PFSK-1 (cell line): ENCODE results near the gene FRMD4A.
A peak's percentile ranks its signal among the peaks of the same experiment; 100 is the strongest.

Experiments used
- FOXP2 ChIP-seq: optimal IDR thresholded peaks from 2 replicates; pipeline ENCODE3; 2011; ENCODE audit warnings: borderline replicate concordance, control low read depth, inconsistent platforms; ENCODE audit not compliant: insufficient read depth; ENCODE audit errors: extremely low read length, extremely low read depth
- POLR2AphosphoS5 ChIP-seq: IDR thresholded peaks from 2 replicates; pipeline ENCODE4 v1.6.1; 2012; ENCODE audit warnings: low read depth, mild to moderate bottlenecking, control low read depth, low read length, moderate library complexity
- SIN3A ChIP-seq: IDR thresholded peaks from 2 replicates; pipeline ENCODE4 v1.6.1; 2012; ENCODE audit warnings: mild to moderate bottlenecking, low read length, moderate library complexity, borderline replicate concordance; ENCODE audit not compliant: insufficient read depth
- TAF1 ChIP-seq: IDR thresholded peaks from 2 replicates; pipeline ENCODE4 v1.6.1; 2012; ENCODE audit warnings: low read length, control low read depth, borderline replicate concordance; ENCODE audit not compliant: insufficient read depth
- TF ChIP-seq, protein P1 (sequence below), 2 experiments: IDR thresholded peaks; 2 replicates each; pipeline versions ENCODE4 v1.6.1 to v1.8.0; 2011 to 2012; ENCODE audit warnings: low read depth in 2 of 2, low read length in 2 of 2, control low read depth in 1 of 2, inconsistent platforms in 1 of 2, mild to moderate bottlenecking in 1 of 2, moderate library complexity in 1 of 2; ENCODE audit not compliant: insufficient read depth in 1 of 2

Gene FRMD4A

DNA sequence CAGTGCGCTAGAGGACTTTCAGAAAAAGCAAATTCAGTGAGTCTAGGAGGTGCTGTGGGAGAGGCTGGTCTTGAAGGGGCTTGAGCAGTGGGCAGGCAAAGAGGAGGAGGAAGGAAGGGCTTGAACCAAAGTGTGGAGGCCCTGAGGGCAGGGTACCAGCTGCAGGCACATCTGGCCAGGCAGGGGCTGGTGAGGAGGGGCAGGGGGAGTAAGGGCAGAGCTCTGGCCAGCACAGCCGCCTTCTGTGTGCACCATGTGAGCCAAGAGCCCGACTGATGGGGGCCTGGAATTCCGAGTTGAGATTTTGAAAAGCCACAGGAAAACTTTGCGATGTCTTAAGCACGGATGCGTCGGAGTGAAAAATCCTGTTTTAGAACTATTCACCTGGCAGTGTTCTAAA lies 669.5 kb downstream of the FRMD4A start:
- TF ChIP-seq, protein P1, sequence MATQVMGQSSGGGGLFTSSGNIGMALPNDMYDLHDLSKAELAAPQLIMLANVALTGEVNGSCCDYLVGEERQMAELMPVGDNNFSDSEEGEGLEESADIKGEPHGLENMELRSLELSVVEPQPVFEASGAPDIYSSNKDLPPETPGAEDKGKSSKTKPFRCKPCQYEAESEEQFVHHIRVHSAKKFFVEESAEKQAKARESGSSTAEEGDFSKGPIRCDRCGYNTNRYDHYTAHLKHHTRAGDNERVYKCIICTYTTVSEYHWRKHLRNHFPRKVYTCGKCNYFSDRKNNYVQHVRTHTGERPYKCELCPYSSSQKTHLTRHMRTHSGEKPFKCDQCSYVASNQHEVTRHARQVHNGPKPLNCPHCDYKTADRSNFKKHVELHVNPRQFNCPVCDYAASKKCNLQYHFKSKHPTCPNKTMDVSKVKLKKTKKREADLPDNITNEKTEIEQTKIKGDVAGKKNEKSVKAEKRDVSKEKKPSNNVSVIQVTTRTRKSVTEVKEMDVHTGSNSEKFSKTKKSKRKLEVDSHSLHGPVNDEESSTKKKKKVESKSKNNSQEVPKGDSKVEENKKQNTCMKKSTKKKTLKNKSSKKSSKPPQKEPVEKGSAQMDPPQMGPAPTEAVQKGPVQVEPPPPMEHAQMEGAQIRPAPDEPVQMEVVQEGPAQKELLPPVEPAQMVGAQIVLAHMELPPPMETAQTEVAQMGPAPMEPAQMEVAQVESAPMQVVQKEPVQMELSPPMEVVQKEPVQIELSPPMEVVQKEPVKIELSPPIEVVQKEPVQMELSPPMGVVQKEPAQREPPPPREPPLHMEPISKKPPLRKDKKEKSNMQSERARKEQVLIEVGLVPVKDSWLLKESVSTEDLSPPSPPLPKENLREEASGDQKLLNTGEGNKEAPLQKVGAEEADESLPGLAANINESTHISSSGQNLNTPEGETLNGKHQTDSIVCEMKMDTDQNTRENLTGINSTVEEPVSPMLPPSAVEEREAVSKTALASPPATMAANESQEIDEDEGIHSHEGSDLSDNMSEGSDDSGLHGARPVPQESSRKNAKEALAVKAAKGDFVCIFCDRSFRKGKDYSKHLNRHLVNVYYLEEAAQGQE (IDR thresholded peaks at IDR 0.05; ENCODE audit: insufficient read depth in 1 of 2, low read depth in 2 of 2, low read length in 2 of 2) = no peak
- TF ChIP-seq POLR2AphosphoS5 = no peak
- no peak for TF ChIP-seq TAF1
- no peak for TF ChIP-seq SIN3A
- no peak for TF ChIP-seq FOXP2

DNA sequence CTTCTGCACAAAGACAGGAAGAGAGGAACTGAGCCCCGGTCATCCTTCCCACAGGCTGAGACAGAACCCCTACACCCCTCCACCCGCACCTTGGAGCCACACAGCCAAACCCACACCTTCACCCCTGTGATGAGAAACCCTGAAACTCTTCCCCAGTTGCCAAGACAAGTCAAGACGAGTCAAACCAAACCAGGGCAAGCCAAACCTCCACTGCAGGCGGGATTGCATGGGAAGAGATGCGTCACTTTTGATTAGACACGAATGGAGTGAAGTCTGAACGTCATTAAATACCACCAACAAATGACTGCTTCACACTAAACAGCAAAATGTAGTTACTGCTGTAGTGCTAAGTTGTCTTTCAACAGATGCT lies 670.2 kb downstream of the FRMD4A start:
- TF ChIP-seq TAF1 = no peak
- TF ChIP-seq SIN3A = no peak
- TF ChIP-seq, protein P1 (IDR thresholded peaks at IDR 0.05; ENCODE audit: insufficient read depth in 1 of 2, low read depth in 2 of 2, low read length in 2 of 2) = no peak
- TF ChIP-seq POLR2AphosphoS5 = no peak
- TF ChIP-seq FOXP2 = no peak

DNA sequence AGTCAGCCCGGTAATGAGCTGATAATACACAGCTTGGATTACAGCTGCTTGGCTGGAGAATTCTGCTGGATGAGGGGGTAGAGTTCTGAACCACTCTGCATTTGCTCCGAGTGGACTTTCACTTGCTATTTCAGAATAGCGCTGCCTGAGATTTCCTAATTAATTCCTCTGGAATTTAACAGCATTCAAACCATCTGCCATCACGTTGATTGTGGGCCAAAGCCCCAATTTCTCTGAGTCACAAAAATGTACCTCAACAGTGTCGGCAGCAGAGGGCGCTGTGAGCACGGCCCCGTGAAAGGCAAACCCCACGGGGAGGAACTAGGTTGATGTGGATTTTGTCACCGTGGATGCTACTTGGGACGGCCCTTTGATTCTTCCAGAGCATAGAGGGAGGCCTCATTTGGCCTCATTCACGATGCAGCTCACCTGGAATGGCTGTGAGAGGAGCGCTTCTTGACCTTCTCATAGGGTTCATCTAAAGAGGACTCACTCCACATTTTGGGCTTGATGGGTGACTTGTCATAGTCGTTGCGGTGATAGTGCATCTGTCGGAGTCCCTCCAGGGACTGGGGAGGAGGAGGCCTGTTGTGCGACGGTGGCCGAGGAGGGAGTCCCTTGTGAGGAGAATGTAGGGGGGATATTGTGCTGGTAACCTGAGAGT lies 670.7 kb downstream of the FRMD4A start:
- TF ChIP-seq FOXP2 (no peak), POLR2AphosphoS5 (no peak)

DNA sequence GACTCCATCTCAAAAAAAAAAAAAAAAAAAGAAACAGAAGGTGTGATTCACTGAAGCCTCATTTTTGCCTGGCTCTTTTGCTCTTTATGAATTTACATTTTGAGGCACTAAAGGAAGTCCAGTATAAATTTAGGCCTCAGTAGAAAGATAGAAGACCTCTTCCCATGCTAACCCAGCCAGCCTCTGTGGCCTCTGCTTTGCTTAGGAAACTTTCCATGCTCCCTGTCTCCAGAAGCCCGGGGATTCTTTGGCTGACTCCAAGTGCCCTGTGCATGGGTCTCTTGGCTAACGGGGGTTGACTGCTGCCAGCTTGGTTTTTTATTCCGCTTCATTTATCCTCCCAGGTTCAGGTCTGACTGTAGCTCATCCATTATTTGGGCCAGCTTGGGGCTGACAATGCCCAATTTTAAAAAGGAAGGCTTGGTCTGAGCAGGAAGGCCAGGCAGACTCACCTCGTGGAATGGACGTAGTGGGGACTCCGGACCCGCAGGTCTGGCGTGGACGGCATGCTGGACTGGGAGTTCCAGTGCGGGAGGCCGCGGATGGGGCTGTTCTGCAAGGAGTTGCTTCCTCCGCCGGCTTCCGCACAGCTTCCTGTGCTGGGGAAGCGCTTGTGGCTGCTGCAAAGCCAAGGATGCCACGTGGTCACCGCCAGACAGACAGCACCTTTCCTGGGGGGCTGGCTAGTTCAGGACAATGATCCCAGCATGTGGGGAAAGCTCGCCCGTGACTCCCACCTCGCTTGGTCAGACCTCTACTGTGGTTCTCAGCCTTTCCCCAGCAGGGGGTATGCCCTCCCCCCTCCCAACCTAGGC lies 671.6 kb downstream of the FRMD4A start:
- TF ChIP-seq TAF1 (no peak), FOXP2 (peak; percentile 36)

DNA sequence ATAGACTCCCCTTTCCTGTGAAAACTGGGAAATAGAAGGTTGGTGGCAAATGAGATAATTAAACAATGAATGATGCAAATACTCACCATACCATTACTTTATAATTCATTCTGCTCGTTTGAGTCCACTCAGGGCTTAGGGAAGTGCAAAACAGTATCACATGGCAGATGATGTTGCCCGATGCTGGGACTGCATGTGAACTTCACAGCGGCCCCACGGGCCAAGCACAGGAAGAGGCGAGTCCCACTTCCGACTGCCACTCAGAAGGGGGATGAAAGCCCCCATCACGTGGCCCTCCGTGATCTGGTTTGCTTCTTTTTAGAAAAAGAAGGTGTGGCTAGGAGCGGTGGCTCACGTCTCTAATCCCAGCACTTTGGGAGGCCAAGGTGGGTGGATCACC lies 672.5 kb downstream of the FRMD4A start:
- TF ChIP-seq SIN3A (no peak), POLR2AphosphoS5 (no peak), TAF1 (no peak)
- TF ChIP-seq, protein P1 (IDR thresholded peaks at IDR 0.05; ENCODE audit: insufficient read depth in 1 of 2, low read depth in 2 of 2, low read length in 2 of 2) = no peak

DNA sequence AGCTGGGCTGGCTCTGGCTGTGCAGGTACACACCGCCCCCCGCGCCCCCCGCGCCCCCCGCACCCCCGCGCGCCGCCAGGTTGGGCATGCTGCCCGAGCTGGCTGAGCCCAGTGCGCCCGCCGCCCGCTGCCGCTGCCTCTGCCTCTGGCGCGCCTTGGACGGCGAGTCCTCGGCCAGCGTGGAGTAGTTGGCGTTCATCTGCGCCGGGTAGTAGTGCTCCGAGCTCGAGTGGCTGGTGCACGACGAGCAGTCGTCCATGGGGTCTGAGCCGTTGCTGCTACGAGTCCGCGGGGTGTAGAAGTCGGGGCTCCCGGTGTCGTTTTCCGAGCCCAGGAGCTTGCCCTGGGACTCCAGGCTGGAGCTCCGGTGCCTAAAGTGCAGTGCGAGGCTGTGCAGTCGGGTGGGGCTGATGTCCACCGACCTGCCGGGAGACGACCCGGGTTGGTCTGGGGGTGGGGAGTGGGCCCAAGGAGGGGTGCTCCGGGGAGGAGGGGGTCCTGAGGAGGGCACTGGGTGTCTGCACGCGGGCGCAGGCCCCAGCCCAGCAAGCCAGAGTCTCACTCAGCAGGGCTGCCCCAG lies 673.5 kb downstream of the FRMD4A start:
- TF ChIP-seq TAF1 = no peak
- TF ChIP-seq, protein P1 (IDR thresholded peaks at IDR 0.05; ENCODE audit: insufficient read depth in 1 of 2, low read depth in 2 of 2, low read length in 2 of 2) = no peak
- no peak for TF ChIP-seq POLR2AphosphoS5
- TF ChIP-seq SIN3A = no peak
- no peak for TF ChIP-seq FOXP2
